H1 (cell line): ENCODE data around the gene SPOP. TPM values are rescaled to one million over a fixed set of nuclear protein-coding genes. Genes with fewer than 3 reads are reported as not detected.

ENCODE experiments used
- CTCF ChIA-PET: fragments of 300-600 bp; sonication (Branson Sonifier 250); formaldehyde crosslinking; loops from one replicate; lab custom pipeline; 2021; ENCODE audit not compliant: partially characterized antibody; lab: Charles Lee
- POLR2A ChIA-PET: fragments of 300-600 bp; sonication (Branson Sonifier 250); formaldehyde crosslinking; loops from one replicate; lab custom pipeline; 2021; ENCODE audit warnings: inconsistent platforms; ENCODE audit not compliant: partially characterized antibody; lab: Charles Lee
- DNase-seq, 2 experiments: peaks; one replicate each; pipeline versions ENCODE4 v3.0.0 to v3.0.0-alpha.2; 2010 to 2022; ENCODE audit warnings: low spot score in 2 of 2, low read depth in 1 of 2, mixed read lengths in 1 of 2
- FAIRE-seq: peaks from 2 replicates; lab custom pipeline; 2011; peaks lifted over from hg19 to GRCh38; lab: Jason Lieb, UNC
- H2AFZ ChIP-seq: 2 replicates; pipeline ENCODE4 v1.8.1; 2012; ENCODE audit warnings: low read length, inconsistent platforms
- H2AK5ac ChIP-seq: 2 replicates; pipeline ENCODE4 v1.6.1; 2013; ENCODE audit warnings: low read depth, low read length
- H2BK120ac ChIP-seq: replicated peaks from 2 replicates; pipeline ENCODE3; 2013; ENCODE audit warnings: low read depth, low read length, inconsistent platforms
- H2BK12ac ChIP-seq: 2 replicates; pipeline ENCODE4 v1.6.1; 2013; ENCODE audit warnings: low read depth, low read length
- H2BK15ac ChIP-seq: 2 replicates; pipeline ENCODE4 v1.6.1; 2013; ENCODE audit warnings: low read length
- H2BK20ac ChIP-seq: 2 replicates; pipeline ENCODE4 v1.6.1; 2013; ENCODE audit warnings: low read length
- H2BK5ac ChIP-seq: 2 replicates; pipeline ENCODE4 v1.6.1; 2013; ENCODE audit warnings: low read depth, low read length
- H3K14ac ChIP-seq: 2 replicates; pipeline ENCODE4 v1.6.1; 2013; ENCODE audit warnings: inconsistent platforms; ENCODE audit not compliant: insufficient read length
- H3K18ac ChIP-seq: 2 replicates; pipeline ENCODE4 v1.6.1; 2013; ENCODE audit warnings: low read length; ENCODE audit errors: extremely low read depth
- H3K23ac ChIP-seq: 2 replicates; pipeline ENCODE4 v1.6.1; 2013; ENCODE audit warnings: inconsistent platforms; ENCODE audit not compliant: insufficient read length
- H3K23me2 ChIP-seq: 2 replicates; pipeline ENCODE4 v1.6.1; 2013; ENCODE audit warnings: low read depth, low read length
- H3K27ac ChIP-seq: 2 replicates; pipeline ENCODE4 v1.6.1; 2011; ENCODE audit warnings: low read depth, low read length, inconsistent platforms
- H3K27me3 ChIP-seq, 4 experiments: replicated peaks in 1 of 4; 1 replicate in 1 of 4; 2 replicates in 3 of 4; pipeline versions ENCODE4 v1.6.1 to v1.8.1; 2011 to 2013; ENCODE audit warnings: low read length in 3 of 4, mild to moderate bottlenecking in 3 of 4, inconsistent platforms in 2 of 4, mixed read lengths in 2 of 4, moderate library complexity in 1 of 4; ENCODE audit not compliant: control insufficient read depth in 3 of 4, insufficient read depth in 3 of 4; ENCODE audit errors: extremely low read depth in 1 of 4
- H3K36me3 ChIP-seq, 4 experiments: 2 replicates each; pipeline versions ENCODE4 v1.6.1 to v1.8.1; 2011 to 2013; ENCODE audit warnings: mild to moderate bottlenecking in 4 of 4, low read length in 3 of 4, moderate library complexity in 2 of 4, control low read depth in 1 of 4, inconsistent platforms in 1 of 4; ENCODE audit not compliant: insufficient read depth in 4 of 4, control insufficient read depth in 2 of 4
- H3K4ac ChIP-seq: replicated peaks from 2 replicates; pipeline ENCODE3; 2013; ENCODE audit warnings: low read length, low read depth, mixed read lengths, inconsistent platforms; ENCODE audit not compliant: insufficient read length
- H3K4me1 ChIP-seq, 4 experiments: replicated peaks in 1 of 4; 1 replicate in 1 of 4; 2 replicates in 3 of 4; pipeline versions ENCODE4 v1.6.1 to v1.8.1; 2011 to 2013; ENCODE audit warnings: low read length in 3 of 4, inconsistent platforms in 2 of 4, mixed read lengths in 1 of 4; ENCODE audit not compliant: insufficient read depth in 4 of 4, control insufficient read depth in 3 of 4
- H3K4me2 ChIP-seq, 2 experiments: 2 replicates each; pipeline versions ENCODE4 v1.6.1 to v1.8.1; 2011 to 2013; ENCODE audit warnings: low read depth in 2 of 2, low read length in 2 of 2, control low read depth in 1 of 2, inconsistent platforms in 1 of 2, mild to moderate bottlenecking in 1 of 2; ENCODE audit not compliant: insufficient read depth in 1 of 2
- H3K4me3 ChIP-seq, 4 experiments: fragments of 200-600, 300-600 bp in 1 of 4; sonication (generic), shearing (Covaris generic), sonication (Bioruptor Twin) in 1 of 4; 2 replicates each; pipeline versions ENCODE4 v1.5.1 to v1.8.1; 2011 to 2016; ENCODE audit warnings: low read length in 4 of 4, low read depth in 3 of 4, control low read depth in 2 of 4, inconsistent platforms in 2 of 4, mild to moderate bottlenecking in 2 of 4, mixed read lengths in 1 of 4, moderate library complexity in 1 of 4; ENCODE audit not compliant: insufficient read depth in 2 of 4; ENCODE audit errors: extremely low read depth in 1 of 4
- H3K56ac ChIP-seq: replicated peaks from 2 replicates; pipeline ENCODE3; 2013; ENCODE audit warnings: low read depth, mild to moderate bottlenecking, mixed read lengths, low read length, inconsistent platforms; ENCODE audit not compliant: insufficient read length
- H3K79me1 ChIP-seq: 2 replicates; pipeline ENCODE4 v1.6.1; 2013; ENCODE audit warnings: low read depth, low read length, control low read depth
- H3K79me2 ChIP-seq, 2 experiments: 2 replicates each; pipeline versions ENCODE4 v1.6.1 to v1.8.1; 2012 to 2013; ENCODE audit warnings: low read length in 2 of 2, mild to moderate bottlenecking in 2 of 2, inconsistent platforms in 1 of 2; ENCODE audit not compliant: insufficient read depth in 2 of 2, control insufficient read depth in 1 of 2
- H3K9ac ChIP-seq, 4 experiments: replicated peaks in 1 of 4; 1 replicate in 1 of 4; 2 replicates in 3 of 4; pipeline versions ENCODE4 v1.6.1 to v1.8.1; 2011 to 2013; ENCODE audit warnings: low read depth in 3 of 4, low read length in 3 of 4, control low read depth in 2 of 4, mild to moderate bottlenecking in 2 of 4, moderate library complexity in 2 of 4, inconsistent platforms in 1 of 4; ENCODE audit errors: extremely low read depth in 1 of 4
- H3K9me3 ChIP-seq, 2 experiments: 2 replicates each; pipeline versions ENCODE4 v1.6.1 to v1.8.1; 2012 to 2013; ENCODE audit warnings: mild to moderate bottlenecking in 2 of 2, moderate library complexity in 2 of 2, control low read depth in 1 of 2, inconsistent platforms in 1 of 2, low read depth in 1 of 2, low read length in 1 of 2, mixed read lengths in 1 of 2; ENCODE audit not compliant: insufficient read depth in 2 of 2
- H4K20me1 ChIP-seq, 2 experiments: replicated peaks in 1 of 2; 2 replicates each; pipeline versions ENCODE3 to v1.8.1; 2011 to 2013; ENCODE audit warnings: inconsistent platforms in 2 of 2, low read length in 2 of 2, mild to moderate bottlenecking in 1 of 2; ENCODE audit not compliant: insufficient read depth in 2 of 2, control insufficient read depth in 1 of 2
- H4K5ac ChIP-seq: 2 replicates; pipeline ENCODE4 v1.6.1; 2013; ENCODE audit warnings: low read length, low read depth, mixed read lengths, inconsistent platforms; ENCODE audit not compliant: insufficient read length
- H4K8ac ChIP-seq: 2 replicates; pipeline ENCODE4 v1.8.0; 2013; ENCODE audit warnings: mild to moderate bottlenecking, moderate library complexity, low read length, inconsistent platforms; ENCODE audit not compliant: insufficient read depth; ENCODE audit errors: extremely low read depth
- H4K91ac ChIP-seq: replicated peaks from 2 replicates; pipeline ENCODE3; 2013; ENCODE audit warnings: low read length, mixed read lengths, inconsistent platforms; ENCODE audit not compliant: insufficient read length
- BACH1 ChIP-seq: IDR thresholded peaks from 2 replicates; pipeline ENCODE4 v1.6.1; 2012; ENCODE audit warnings: low read length, improper control_type of control experiment
- CHD1 ChIP-seq: IDR thresholded peaks from 2 replicates; pipeline ENCODE4 v1.6.1; 2012; ENCODE audit warnings: low read depth, low read length, improper control_type of control experiment
- HDAC2 ChIP-seq, 2 experiments: fragments of 300-600 bp in 1 of 2; sonication (generic) in 1 of 2; IDR thresholded peaks; 2 replicates each; pipeline ENCODE4 v1.6.1; 2011 to 2012; ENCODE audit warnings: low read depth in 2 of 2, low read length in 2 of 2, mild to moderate bottlenecking in 2 of 2, moderate library complexity in 2 of 2, borderline replicate concordance in 1 of 2, inconsistent platforms in 1 of 2
- HDAC6 ChIP-seq: IDR thresholded peaks from one replicate; pipeline ENCODE4 v1.7.1; 2012; ENCODE audit warnings: low read depth, mild to moderate bottlenecking, inconsistent platforms, low read length, moderate library complexity
- NANOG ChIP-seq: IDR thresholded peaks from 2 replicates; pipeline ENCODE4 v1.6.1; 2011; ENCODE audit warnings: low read length, low read depth, mild to moderate bottlenecking, inconsistent platforms; ENCODE audit not compliant: insufficient read depth, poor library complexity, severe bottlenecking
- NRF1 ChIP-seq: IDR thresholded peaks from 2 replicates; pipeline ENCODE4 v1.6.1; 2011; ENCODE audit warnings: mild to moderate bottlenecking, low read depth, low read length, improper control_type of control experiment
- PHF8 ChIP-seq: fragments of 200-600 bp; sonication (generic); conservative IDR thresholded peaks from 2 replicates; pipeline ENCODE4 v1.7.1; 2012; ENCODE audit warnings: low read depth, mild to moderate bottlenecking, inconsistent platforms, low read length, moderate library complexity
- RBBP5 ChIP-seq: IDR thresholded peaks from 2 replicates; pipeline ENCODE4 v1.7.1; 2012; ENCODE audit warnings: low read depth, mild to moderate bottlenecking, inconsistent platforms, low read length, moderate library complexity, borderline replicate concordance
- SIN3A ChIP-seq, 2 experiments: IDR thresholded peaks in 1 of 2; conservative IDR thresholded peaks in 1 of 2; 2 replicates each; pipeline ENCODE4 v1.6.1; 2011 to 2012; ENCODE audit warnings: low read length in 2 of 2, improper control_type of control experiment in 1 of 2, low read depth in 1 of 2, mild to moderate bottlenecking in 1 of 2
- SRF ChIP-seq: IDR thresholded peaks from 2 replicates; pipeline ENCODE4 v1.6.1; 2011; ENCODE audit warnings: mild to moderate bottlenecking, low read depth, low read length, moderate library complexity
- TCF12 ChIP-seq: IDR thresholded peaks from 2 replicates; pipeline ENCODE4 v1.6.1; 2011; ENCODE audit warnings: low read depth, mild to moderate bottlenecking, low read length
- TEAD4 ChIP-seq: IDR thresholded peaks from 2 replicates; pipeline ENCODE4 v1.6.1; 2012; ENCODE audit warnings: low read depth, low read length, inconsistent platforms, mixed read lengths
- YY1 ChIP-seq: IDR thresholded peaks from 2 replicates; pipeline ENCODE4 v1.6.1; 2011; ENCODE audit warnings: low read depth, mild to moderate bottlenecking, low read length
- WGBS, 2 experiments: shearing (Covaris generic) in 1 of 2; methylation state at CpG; one replicate each; pipeline versions ENCODE4 v1.1.6 to v1.1.7; 2013 to 2015; ENCODE audit warnings: low lambda C conversion rate in 2 of 2, mixed read lengths in 2 of 2, inconsistent platforms in 1 of 2, low coverage in 1 of 2, missing lambda C conversion rate in 1 of 2; ENCODE audit not compliant: insufficient replicate concordance in 2 of 2, insufficient coverage in 1 of 2, insufficient read length in 1 of 2; ENCODE audit errors: extremely low coverage in 1 of 2, missing lambda C conversion rate in 1 of 2; 5-methylcytosine and 5-hydroxymethylcytosine counted together
- polyA plus RNA-seq, 7 experiments: library from polyadenylated mRNA; depleted of rRNA in 3 of 7; stranded (reverse) in 5 of 7; unstranded in 2 of 7; fragments of >200 nt in 5 of 7; fragments of 200-250 nt in 2 of 7; gene quantifications; 1 replicate in 5 of 7; 2 replicates in 1 of 7; 4 replicates in 1 of 7; pipeline versions ENCODE4 v1.2.1 to v1.2.3, GENCODE V29; 2011 to 2013; ENCODE audit warnings: missing spikeins in 2 of 7, mixed read lengths in 2 of 7
- total RNA-seq: library from RNA; stranded (reverse); fragmentation: NEBNext Ultra II Directional; extraction: Animal tissue kit (Norgen Biotek cat#: 25700); gene quantifications from 2 replicates; pipeline ENCODE4 v1.2.1, GENCODE V29; 2021
- TF ChIP-seq, protein P1 (sequence below): IDR thresholded peaks from 2 replicates; pipeline ENCODE4 v1.6.1; 2012; ENCODE audit warnings: inconsistent platforms

The SPOP gene
- total and polyA plus RNA-seq, 2 of the 8 experiments (the other 6 are each of a cell fraction or from before 2014, with no cell fraction given) = 13.3 to 25.6 TPM

DNA sequence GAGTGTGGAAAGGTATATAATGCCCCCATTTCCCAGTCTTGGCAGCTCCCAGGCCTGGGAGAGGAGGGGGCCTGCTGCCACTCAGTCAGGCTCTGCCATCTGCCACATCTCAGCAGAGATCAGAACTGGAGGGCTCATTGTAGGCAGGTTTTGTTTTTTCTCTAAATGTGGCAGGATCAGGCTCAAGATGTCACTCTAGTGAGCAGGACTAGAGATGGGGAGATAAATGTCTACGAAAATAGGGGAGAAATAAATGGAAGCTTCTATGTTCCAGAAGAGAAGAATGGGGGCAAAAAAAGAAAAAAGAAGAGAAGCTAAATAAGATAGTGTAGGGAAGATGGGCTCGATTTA lies 88.3 kb downstream of the SPOP start:
- Histone ChIP-seq H3K4me1 (peaks cover 0 to 2% (median 2%) of the 10 kb centered on the region in 4 experiments; a peak in 2 of 7 replicates), H3K9ac (no peak overlapping the region), H3K79me2 (no peaks in the 10 kb centered on the region), H2BK5ac (no peak overlapping the region), H3K23ac (no peak overlapping the region), H2BK120ac (no peak overlapping the region), H3K79me1 (no peaks in the 10 kb centered on the region), H2AFZ (no peak overlapping the region), H3K36me3 (no peaks in the 10 kb centered on the region), H3K4ac (no peak overlapping the region), H3K27me3 (no peaks in the 10 kb centered on the region), H3K23me2 (no peaks in the 10 kb centered on the region), H3K18ac (no peak overlapping the region), H3K4me3 (no peak overlapping the region), H3K14ac (no peak overlapping the region), H3K4me2 (no peak overlapping the region), H2AK5ac (no peak overlapping the region), H4K8ac (no peak overlapping the region), H3K56ac (no peak overlapping the region), H2BK15ac (no peak overlapping the region), H2BK20ac (no peak overlapping the region), H3K9me3 (no peaks in the 10 kb centered on the region), H3K27ac (no peak overlapping the region), H4K20me1 (no peaks in the 10 kb centered on the region), H4K5ac (no peak overlapping the region), H2BK12ac (no peak overlapping the region), H4K91ac (no peak overlapping the region)
- ChIA-PET POLR2A (interaction anchor here (1.8 kb wide), 1 partner anchor 8 kb away, joined by 6 read pairs; no protein-coding TSS in a partner anchor), CTCF (interaction anchor here (0.7 to 3.2 kb wide), 7 partner anchors 10 to 190 kb away, joined by 3 to 17 read pairs (median 3); no protein-coding TSS in a partner anchor)
- FAIRE-seq = no peak
- 93% methylated on average over 2 of the region's 2 CpGs; no CpG with 5 or more reads in 1 of the 2 experiments for WGBS, 2 experiments
- no peak for DNase-seq
- TF ChIP-seq BACH1 (no peak), NRF1 (no peak), TEAD4 (no peak), PHF8 (no peak), HDAC6 (no peak), NANOG (no peak), YY1 (no peak), TCF12 (no peak), CHD1 (no peak), HDAC2 (IDR thresholded peaks at IDR 0.05; ENCODE audit: borderline replicate concordance in 1 of 2, low read depth in 2 of 2, low read length in 2 of 2) (no peak), RBBP5 (no peak), SRF (no peak), SIN3A (conservative IDR thresholded peaks at IDR 0.05 in 1 of 2, IDR thresholded peaks at IDR 0.05 in 1 of 2; ENCODE audit: low read depth in 1 of 2, low read length in 2 of 2) (no peak)
- TF ChIP-seq, protein P1, sequence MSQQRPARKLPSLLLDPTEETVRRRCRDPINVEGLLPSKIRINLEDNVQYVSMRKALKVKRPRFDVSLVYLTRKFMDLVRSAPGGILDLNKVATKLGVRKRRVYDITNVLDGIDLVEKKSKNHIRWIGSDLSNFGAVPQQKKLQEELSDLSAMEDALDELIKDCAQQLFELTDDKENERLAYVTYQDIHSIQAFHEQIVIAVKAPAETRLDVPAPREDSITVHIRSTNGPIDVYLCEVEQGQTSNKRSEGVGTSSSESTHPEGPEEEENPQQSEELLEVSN = no peak
